NOMO-1 (cell line): ENCODE data around the gene TAGAP.
A peak's percentile ranks its signal among the peaks of the same experiment; 100 is the strongest.

Experiments used
- DNase-seq, 2 experiments: peaks; one replicate each; lab custom pipeline; 2025; ENCODE audit not compliant: unreplicated experiment in 2 of 2; lab: John Stamatoyannopoulos, UW

Gene TAGAP

GRCh38 chr6:159074120-159074684 lies 29.4 kb upstream of the TAGAP start:
- no peak for DNase-seq

- no peak for DNase-seq
Observed at GRCh38 chr6:159071843-159072769, 27.3 kb upstream of the TAGAP start.

- peak in 1 of 2 experiments; percentile 25 for DNase-seq
Observed at GRCh38 chr6:159068904-159069578, 24.2 kb upstream of the TAGAP start.

- no peak for DNase-seq
Observed at GRCh38 chr6:159067334-159067733, 22.5 kb upstream of the TAGAP start.

- no peak for DNase-seq
Observed at GRCh38 chr6:159066483-159066882, 21.7 kb upstream of the TAGAP start.

- no peak for DNase-seq
Observed at GRCh38 chr6:159065759-159066329, 21.1 kb upstream of the TAGAP start.

- no peak for DNase-seq
Observed at GRCh38 chr6:159065091-159065490, 20.3 kb upstream of the TAGAP start.

GRCh38 chr6:159064477-159064876 lies 19.7 kb upstream of the TAGAP start:
- DNase-seq = no peak

GRCh38 chr6:159063549-159063948 lies 18.8 kb upstream of the TAGAP start:
- no peak for DNase-seq

- peak; percentile 59 to 81 for DNase-seq
Observed at GRCh38 chr6:159062976-159063375, 18.2 kb upstream of the TAGAP start.

- DNase-seq = peak; percentile 52 to 61
Observed at GRCh38 chr6:159062564-159062945, 17.8 kb upstream of the TAGAP start.

- DNase-seq = peak; percentile 49 to 61
Observed at GRCh38 chr6:159061805-159062563, 17.2 kb upstream of the TAGAP start.

GRCh38 chr6:159061146-159061545 lies 16.4 kb upstream of the TAGAP start:
- no peak for DNase-seq

- no peak for DNase-seq
Observed at GRCh38 chr6:159059885-159060506, 15.2 kb upstream of the TAGAP start.

GRCh38 chr6:159059141-159059540 lies 14.3 kb upstream of the TAGAP start:
- DNase-seq = no peak

- DNase-seq = no peak
Observed at GRCh38 chr6:159056899-159057298, 12.1 kb upstream of the TAGAP start.

- DNase-seq = no peak
Observed at GRCh38 chr6:159056432-159056831, 11.6 kb upstream of the TAGAP start.

GRCh38 chr6:159056003-159056402 lies 11.2 kb upstream of the TAGAP start:
- peak; percentile 87 to 99 for DNase-seq

GRCh38 chr6:159053781-159054398 lies 9.1 kb upstream of the TAGAP start:
- DNase-seq = peak; percentile 70 to 91

GRCh38 chr6:159052720-159053119 lies 7.9 kb upstream of the TAGAP start:
- peak in 1 of 2 experiments; percentile 47 for DNase-seq
